Embryonic facial prominence (tissue), 1 donor: ENCODE results near the gene NOP14.
"Not testable (repeated sequence)": the region's sequence is repeated elsewhere in the genome, so short reads cannot be mapped to it uniquely, and the experiment has no call there.

Experiments used
- DNase-seq: peaks from one replicate; pipeline ENCODE4 v3.0.0-alpha.2; 2016; ENCODE audit errors: extremely low spot score

NOP14 gene

GRCh38 chr4:2961811-2962441, 1.3 kb downstream of the NOP14 start:
- DNase-seq = no peak

- DNase-seq = no peak
Observed at GRCh38 chr4:2961421-2961810, 1.8 kb downstream of the NOP14 start.

- not testable (repeated sequence) for DNase-seq
Observed at GRCh38 chr4:2960450-2960849, 2.8 kb downstream of the NOP14 start.

GRCh38 chr4:2958446-2958845, 4.8 kb downstream of the NOP14 start:
- DNase-seq = no peak

GRCh38 chr4:2955186-2956044, 7.8 kb downstream of the NOP14 start:
- not testable (repeated sequence) for DNase-seq

- no peak for DNase-seq
Observed at GRCh38 chr4:2954358-2955185, 8.6 kb downstream of the NOP14 start.

- DNase-seq = no peak
Observed at GRCh38 chr4:2953496-2953895, 9.7 kb downstream of the NOP14 start.

GRCh38 chr4:2950221-2950989, 12.8 kb downstream of the NOP14 start:
- no peak for DNase-seq

- no peak for DNase-seq
Observed at GRCh38 chr4:2949782-2950125, 13.5 kb downstream of the NOP14 start.

GRCh38 chr4:2948895-2949781, 14.1 kb downstream of the NOP14 start:
- DNase-seq = no peak

GRCh38 chr4:2947926-2948325, 15.3 kb downstream of the NOP14 start:
- no peak for DNase-seq

GRCh38 chr4:2946812-2947600, 16.2 kb downstream of the NOP14 start:
- DNase-seq = no peak

- DNase-seq = not testable (repeated sequence)
Observed at GRCh38 chr4:2945619-2946604, 17.3 kb downstream of the NOP14 start.

GRCh38 chr4:2944586-2945526, 18.4 kb downstream of the NOP14 start:
- no peak for DNase-seq

- DNase-seq = no peak
Observed at GRCh38 chr4:2944091-2944482, 19.1 kb downstream of the NOP14 start.

- DNase-seq = no peak
Observed at GRCh38 chr4:2943364-2944090, 19.7 kb downstream of the NOP14 start.
